OCI-LY3 (cell line): ENCODE measurements around the gene MED13L.
A peak's percentile ranks its signal among the peaks of the same experiment; 100 is the strongest.

ENCODE experiments used
- H2AFZ ChIP-seq: fragments of 200-600, 300-600 bp; shearing (Covaris generic); 2 replicates; pipeline ENCODE4 v1.6.0; 2014; ENCODE audit warnings: antibody characterized with exemption, low read depth, low read length
- H3K27ac ChIP-seq: fragments of 200-600, 300-600 bp; sonication (generic); 2 replicates; pipeline ENCODE4 v1.5.1; 2014; ENCODE audit warnings: mild to moderate bottlenecking, low read length, moderate library complexity, mixed read lengths
- H3K27me3 ChIP-seq: fragments of 200-600, 300-600 bp; sonication (generic); 2 replicates; pipeline ENCODE4 v1.6.1; 2014; ENCODE audit warnings: low read depth, low read length, mixed read lengths
- H3K36me3 ChIP-seq: fragments of 200-600, 300-600 bp; sonication (generic); replicated peaks from 2 replicates; pipeline ENCODE3; 2014; ENCODE audit warnings: low read depth, low read length, mixed read lengths
- H3K4me1 ChIP-seq: fragments of 300-600, 200-600 bp; sonication (generic); 2 replicates; pipeline ENCODE4 v1.6.1; 2014; ENCODE audit warnings: low read length, mixed read lengths
- H3K4me2 ChIP-seq: fragments of 200-600, 300-600 bp; sonication (generic); 2 replicates; pipeline ENCODE4 v1.6.1; 2014; ENCODE audit warnings: low read length, mixed read lengths
- H3K4me3 ChIP-seq: fragments of 300-600, 200-600 bp; sonication (generic); 2 replicates; pipeline ENCODE4 v1.5.1; 2014; ENCODE audit warnings: antibody characterized with exemption, mild to moderate bottlenecking, low read length, moderate library complexity
- H3K79me2 ChIP-seq: fragments of 300-600, 200-600 bp; shearing (Covaris generic); 2 replicates; pipeline ENCODE4 v1.6.1; 2014; ENCODE audit warnings: mild to moderate bottlenecking, low read length, mixed read lengths
- H3K9ac ChIP-seq: fragments of 300-600, 200-600 bp; shearing (Covaris generic); 2 replicates; pipeline ENCODE4 v1.6.0; 2014; ENCODE audit warnings: mild to moderate bottlenecking, low read length, moderate library complexity
- H3K9me3 ChIP-seq: fragments of 200-600, 300-600 bp; shearing (Covaris generic); 2 replicates; pipeline ENCODE4 v1.6.1; 2014; ENCODE audit warnings: low read length, mixed read lengths; ENCODE audit not compliant: insufficient read depth
- H4K20me1 ChIP-seq: fragments of 200-600, 300-600 bp; sonication (generic); 2 replicates; pipeline ENCODE4 v1.6.1; 2016; ENCODE audit warnings: low read length, mixed read lengths; ENCODE audit not compliant: insufficient read depth
- CTCF ChIP-seq: fragments of 200-600, 300-600 bp; sonication (generic); IDR thresholded peaks from 2 replicates; pipeline ENCODE4 v1.5.1; 2014; ENCODE audit warnings: antibody characterized with exemption, low read length, low read depth
- EZH2phosphoT487 ChIP-seq: fragments of 200-600 bp; shearing (Covaris generic); IDR thresholded peaks from 2 replicates; pipeline ENCODE4 v1.6.1; 2018; ENCODE audit warnings: antibody characterized with exemption, mixed run types, low read depth

Gene MED13L

DNA sequence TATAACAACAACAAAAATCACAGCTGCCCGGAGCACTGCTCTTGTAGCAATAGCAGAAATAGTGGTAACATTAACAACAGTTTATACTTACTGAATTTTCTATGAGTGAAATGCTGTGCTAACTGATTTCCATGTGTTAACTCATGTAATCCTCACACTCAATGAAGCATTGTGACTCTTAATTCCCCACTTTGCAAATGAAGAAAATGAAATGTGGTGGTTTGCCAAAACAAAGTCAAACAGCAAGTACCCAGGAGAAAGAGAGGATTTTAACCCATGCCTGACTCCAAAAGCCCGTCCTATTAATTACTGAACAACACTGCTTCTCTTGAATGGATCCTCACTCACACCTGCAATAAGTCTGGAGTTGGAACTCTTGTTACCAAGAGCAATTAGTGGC is 123.5 kb downstream of the MED13L start:
- H4K20me1 ChIP-seq, result peaks cover 51% of the 10 kb centered on the region
- H3K79me2 ChIP-seq, result peaks cover 98% of the 10 kb centered on the region
- no peaks in the 10 kb centered on the region for H3K27me3 ChIP-seq

DNA sequence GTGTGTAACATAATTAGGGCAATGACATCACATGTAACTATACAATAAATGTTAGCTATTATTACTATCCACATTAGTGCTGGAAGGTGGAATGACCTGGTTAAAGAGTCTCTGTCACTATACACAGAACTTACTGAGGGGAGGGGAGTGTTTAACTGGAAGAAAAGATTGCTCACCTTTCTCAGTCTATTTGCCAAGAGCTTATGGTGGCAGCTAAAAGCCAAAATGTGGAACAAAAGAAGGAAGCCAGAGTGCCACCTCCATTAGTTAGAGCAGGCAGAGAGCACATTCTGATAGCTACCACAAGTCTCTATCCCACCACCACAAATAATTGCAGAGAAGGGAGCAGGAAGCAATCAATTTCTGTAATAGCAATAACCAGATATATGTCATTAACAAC is 124.4 kb downstream of the MED13L start:
- peaks cover 96% of the 10 kb centered on the region for H3K79me2 ChIP-seq
- no peak overlapping the region for H3K9ac ChIP-seq
- no peak for TF ChIP-seq EZH2phosphoT487
- no peak for TF ChIP-seq CTCF
- no peaks in the 10 kb centered on the region for H3K36me3 ChIP-seq
- H3K4me3 ChIP-seq, result no peak overlapping the region
- H4K20me1 ChIP-seq, result peaks cover 47% of the 10 kb centered on the region
- H3K4me2 ChIP-seq, result no peak overlapping the region
- no peak overlapping the region for H2AFZ ChIP-seq
- no peaks in the 10 kb centered on the region for H3K27me3 ChIP-seq
- peaks cover 49% of the 10 kb centered on the region for H3K4me1 ChIP-seq
- no peaks in the 10 kb centered on the region for H3K9me3 ChIP-seq
- no peak overlapping the region for H3K27ac ChIP-seq

More for the DNA sequence above, 123.5 kb downstream of the MED13L start:
- H3K36me3 ChIP-seq, result no peaks in the 10 kb centered on the region
- no peak overlapping the region for H3K9ac ChIP-seq
- no peak overlapping the region for H3K27ac ChIP-seq
- no peaks in the 10 kb centered on the region for H3K9me3 ChIP-seq
- H3K4me1 ChIP-seq, result peaks cover 54% of the 10 kb centered on the region
- H3K4me2 ChIP-seq, result peak overlapping the region; percentile 13; the same call in 1 of the 2 replicates
- H2AFZ ChIP-seq, result no peak overlapping the region
- H3K4me3 ChIP-seq, result no peak overlapping the region
- TF ChIP-seq EZH2phosphoT487, result no peak
- no peak for TF ChIP-seq CTCF

GRCh38 chr12:116152268-116152667 is 125.2 kb downstream of the MED13L start:
- peaks cover 93% of the 10 kb centered on the region for H3K79me2 ChIP-seq
- H4K20me1 ChIP-seq, result peaks cover 39% of the 10 kb centered on the region
- no peaks in the 10 kb centered on the region for H3K36me3 ChIP-seq
- H3K27me3 ChIP-seq, result no peaks in the 10 kb centered on the region
- peak overlapping the region; percentile 27 for H3K9ac ChIP-seq
- peaks cover 43% of the 10 kb centered on the region for H3K4me1 ChIP-seq
- H3K27ac ChIP-seq, result no peak overlapping the region
- H2AFZ ChIP-seq, result no peak overlapping the region
- H3K4me2 ChIP-seq, result peak overlapping the region; percentile 58
- no peaks in the 10 kb centered on the region for H3K9me3 ChIP-seq
- TF ChIP-seq CTCF, result no peak
- no peak for TF ChIP-seq EZH2phosphoT487
- peak overlapping the region; percentile 9; the same call in 1 of the 2 replicates for H3K4me3 ChIP-seq

DNA sequence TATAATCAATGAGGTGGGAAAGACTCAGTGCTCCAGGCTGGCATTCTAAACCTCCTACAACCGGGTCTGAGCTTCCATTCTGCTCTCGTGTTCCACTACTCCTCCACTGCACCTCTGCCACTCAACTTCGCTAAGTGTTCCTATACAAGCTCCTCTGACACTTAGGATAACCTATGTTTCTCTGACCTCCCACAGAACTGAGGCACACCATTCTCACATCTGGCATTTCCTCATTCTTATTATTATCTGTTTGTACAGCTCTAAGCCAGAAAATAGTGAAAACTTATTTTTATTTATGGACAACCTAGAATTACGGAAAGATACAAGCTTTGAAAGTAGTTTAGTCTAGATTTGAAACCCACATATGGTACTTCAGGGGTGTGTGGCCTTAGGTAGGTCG is 127.0 kb downstream of the MED13L start:
- Histone ChIP-seq H4K20me1 (peaks cover 32% of the 10 kb centered on the region), H2AFZ (no peak overlapping the region), H3K9me3 (no peaks in the 10 kb centered on the region), H3K4me2 (no peak overlapping the region), H3K9ac (no peak overlapping the region), H3K36me3 (no peaks in the 10 kb centered on the region), H3K79me2 (peaks cover 93% of the 10 kb centered on the region), H3K4me3 (no peak overlapping the region), H3K27ac (no peak overlapping the region), H3K27me3 (no peaks in the 10 kb centered on the region), H3K4me1 (peaks cover 43% of the 10 kb centered on the region)
- no peak for TF ChIP-seq CTCF
- no peak for TF ChIP-seq EZH2phosphoT487
